SK-N-SH (cell line): ENCODE data around the gene ATP5F1E.

ENCODE experiments used
- EZH2phosphoT487 ChIP-seq: fragments of 200-600 bp; sonication (generic); IDR thresholded peaks from 2 replicates; pipeline ENCODE4 v1.6.1; 2017; ENCODE audit warnings: low read depth, mixed run types, mild to moderate bottlenecking, antibody characterized with exemption, moderate library complexity, borderline replicate concordance
- POLR2AphosphoS5 ChIP-seq: IDR thresholded peaks from 2 replicates; pipeline ENCODE4 v1.6.1; 2012; ENCODE audit warnings: low read depth, low read length
- RXRA ChIP-seq: IDR thresholded peaks from 2 replicates; pipeline ENCODE4 v1.4.0; 2012; ENCODE audit warnings: low read depth, mild to moderate bottlenecking, borderline replicate concordance
- TF ChIP-seq, protein P1 (sequence below): fragments of 200-600 bp; sonication (generic); IDR thresholded peaks from 2 replicates; pipeline ENCODE4 v1.6.1; 2017; ENCODE audit warnings: antibody characterized with exemption, mild to moderate bottlenecking, moderate library complexity
- TF ChIP-seq, protein P2 (sequence below): IDR thresholded peaks from 2 replicates; pipeline ENCODE4 v1.6.1; 2012; ENCODE audit warnings: mild to moderate bottlenecking, low read depth, low read length, moderate library complexity
- TF ChIP-seq, protein P3 (sequence below): IDR thresholded peaks from 2 replicates; pipeline ENCODE4 v1.4.0; 2012; ENCODE audit warnings: low read depth, borderline replicate concordance

DNA sequence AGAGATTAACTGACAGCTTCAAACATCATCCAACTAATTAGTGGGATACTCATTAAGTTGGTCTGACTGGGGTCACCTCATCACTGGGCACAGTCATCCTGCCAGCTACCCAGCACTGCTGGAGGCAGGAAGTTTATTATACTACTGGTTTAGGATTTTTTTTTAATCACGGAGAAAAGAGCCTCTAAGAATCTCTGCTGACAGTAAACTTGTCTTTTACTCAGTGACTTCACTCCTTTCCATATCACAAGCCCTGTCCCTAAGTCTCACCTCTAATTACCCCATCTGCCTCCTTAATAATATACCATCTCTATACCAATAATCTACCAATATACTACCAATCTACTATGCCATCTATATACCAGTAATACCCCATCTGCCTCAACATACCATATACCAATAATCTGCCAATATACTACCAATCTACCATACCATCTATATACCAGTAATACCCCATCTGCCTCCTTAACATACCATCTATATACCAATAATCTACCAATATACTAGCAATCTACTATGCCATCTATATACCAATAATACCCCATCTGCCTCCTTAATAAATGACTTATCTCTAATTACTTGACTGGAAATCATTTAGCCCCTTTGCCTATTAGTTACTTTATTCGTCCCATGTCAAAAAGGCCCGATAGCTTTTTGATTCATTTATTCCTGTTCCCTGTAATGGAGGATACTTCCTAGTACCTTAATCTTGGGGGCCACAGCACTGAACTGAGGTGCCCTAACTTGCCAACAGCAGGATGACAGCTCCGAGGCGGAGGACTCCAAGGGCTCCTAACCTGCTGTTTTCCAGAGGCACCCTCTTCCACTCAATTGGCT, 5.0 kb downstream of the ATP5F1E start:
- TF ChIP-seq, protein P1, sequence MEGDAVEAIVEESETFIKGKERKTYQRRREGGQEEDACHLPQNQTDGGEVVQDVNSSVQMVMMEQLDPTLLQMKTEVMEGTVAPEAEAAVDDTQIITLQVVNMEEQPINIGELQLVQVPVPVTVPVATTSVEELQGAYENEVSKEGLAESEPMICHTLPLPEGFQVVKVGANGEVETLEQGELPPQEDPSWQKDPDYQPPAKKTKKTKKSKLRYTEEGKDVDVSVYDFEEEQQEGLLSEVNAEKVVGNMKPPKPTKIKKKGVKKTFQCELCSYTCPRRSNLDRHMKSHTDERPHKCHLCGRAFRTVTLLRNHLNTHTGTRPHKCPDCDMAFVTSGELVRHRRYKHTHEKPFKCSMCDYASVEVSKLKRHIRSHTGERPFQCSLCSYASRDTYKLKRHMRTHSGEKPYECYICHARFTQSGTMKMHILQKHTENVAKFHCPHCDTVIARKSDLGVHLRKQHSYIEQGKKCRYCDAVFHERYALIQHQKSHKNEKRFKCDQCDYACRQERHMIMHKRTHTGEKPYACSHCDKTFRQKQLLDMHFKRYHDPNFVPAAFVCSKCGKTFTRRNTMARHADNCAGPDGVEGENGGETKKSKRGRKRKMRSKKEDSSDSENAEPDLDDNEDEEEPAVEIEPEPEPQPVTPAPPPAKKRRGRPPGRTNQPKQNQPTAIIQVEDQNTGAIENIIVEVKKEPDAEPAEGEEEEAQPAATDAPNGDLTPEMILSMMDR, result no peak
- TF ChIP-seq POLR2AphosphoS5 (no peak), EZH2phosphoT487 (no peak), RXRA (no peak)
- TF ChIP-seq, protein P2, sequence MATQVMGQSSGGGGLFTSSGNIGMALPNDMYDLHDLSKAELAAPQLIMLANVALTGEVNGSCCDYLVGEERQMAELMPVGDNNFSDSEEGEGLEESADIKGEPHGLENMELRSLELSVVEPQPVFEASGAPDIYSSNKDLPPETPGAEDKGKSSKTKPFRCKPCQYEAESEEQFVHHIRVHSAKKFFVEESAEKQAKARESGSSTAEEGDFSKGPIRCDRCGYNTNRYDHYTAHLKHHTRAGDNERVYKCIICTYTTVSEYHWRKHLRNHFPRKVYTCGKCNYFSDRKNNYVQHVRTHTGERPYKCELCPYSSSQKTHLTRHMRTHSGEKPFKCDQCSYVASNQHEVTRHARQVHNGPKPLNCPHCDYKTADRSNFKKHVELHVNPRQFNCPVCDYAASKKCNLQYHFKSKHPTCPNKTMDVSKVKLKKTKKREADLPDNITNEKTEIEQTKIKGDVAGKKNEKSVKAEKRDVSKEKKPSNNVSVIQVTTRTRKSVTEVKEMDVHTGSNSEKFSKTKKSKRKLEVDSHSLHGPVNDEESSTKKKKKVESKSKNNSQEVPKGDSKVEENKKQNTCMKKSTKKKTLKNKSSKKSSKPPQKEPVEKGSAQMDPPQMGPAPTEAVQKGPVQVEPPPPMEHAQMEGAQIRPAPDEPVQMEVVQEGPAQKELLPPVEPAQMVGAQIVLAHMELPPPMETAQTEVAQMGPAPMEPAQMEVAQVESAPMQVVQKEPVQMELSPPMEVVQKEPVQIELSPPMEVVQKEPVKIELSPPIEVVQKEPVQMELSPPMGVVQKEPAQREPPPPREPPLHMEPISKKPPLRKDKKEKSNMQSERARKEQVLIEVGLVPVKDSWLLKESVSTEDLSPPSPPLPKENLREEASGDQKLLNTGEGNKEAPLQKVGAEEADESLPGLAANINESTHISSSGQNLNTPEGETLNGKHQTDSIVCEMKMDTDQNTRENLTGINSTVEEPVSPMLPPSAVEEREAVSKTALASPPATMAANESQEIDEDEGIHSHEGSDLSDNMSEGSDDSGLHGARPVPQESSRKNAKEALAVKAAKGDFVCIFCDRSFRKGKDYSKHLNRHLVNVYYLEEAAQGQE, result no peak
- TF ChIP-seq, protein P3, sequence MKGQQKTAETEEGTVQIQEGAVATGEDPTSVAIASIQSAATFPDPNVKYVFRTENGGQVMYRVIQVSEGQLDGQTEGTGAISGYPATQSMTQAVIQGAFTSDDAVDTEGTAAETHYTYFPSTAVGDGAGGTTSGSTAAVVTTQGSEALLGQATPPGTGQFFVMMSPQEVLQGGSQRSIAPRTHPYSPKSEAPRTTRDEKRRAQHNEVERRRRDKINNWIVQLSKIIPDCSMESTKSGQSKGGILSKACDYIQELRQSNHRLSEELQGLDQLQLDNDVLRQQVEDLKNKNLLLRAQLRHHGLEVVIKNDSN, result no peak
